ENCODE measurements around the gene VWA2. TPM values are rescaled to one million over a fixed set of nuclear protein-coding genes. Genes with fewer than 3 reads are reported as not detected.

The VWA2 gene
- polyA plus RNA-seq, 2 of the 4 experiments (the other 2 are of a cell fraction) = not detected

DNA sequence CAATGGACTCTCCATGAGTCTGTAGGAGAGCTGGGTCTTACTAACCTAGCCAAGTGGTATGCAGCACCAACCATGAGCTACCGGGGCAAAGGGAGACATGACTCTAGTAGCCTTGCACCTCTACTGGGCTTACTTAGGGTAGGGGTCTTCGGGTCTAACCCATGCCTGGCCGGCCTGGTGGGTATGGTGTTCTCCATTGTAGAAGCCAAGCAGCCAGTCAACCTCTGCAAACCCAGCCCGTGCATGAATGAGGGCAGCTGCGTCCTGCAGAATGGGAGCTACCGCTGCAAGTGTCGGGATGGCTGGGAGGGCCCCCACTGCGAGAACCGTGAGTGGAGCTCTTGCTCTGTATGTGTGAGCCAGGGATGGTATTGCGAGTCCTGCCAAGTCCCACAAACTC lies 51.0 kb downstream of the VWA2 start:
- no peak overlapping the region for H3K4me2 ChIP-seq
- ChIA-PET CTCF (interaction anchor here (0.8 to 5.8 kb wide), 6 partner anchors 9 to 20 kb away, joined by 3 to 31 read pairs (median 5); no protein-coding TSS in a partner anchor), POLR2A (no interaction called here)
- H3K4me1 ChIP-seq = no peaks in the 10 kb centered on the region
- 85% methylated on average over 8 of the region's 10 CpGs for WGBS (ENCODE audit: missing lambda C conversion rate)
- ATAC-seq = no peak
- H3K9me3 ChIP-seq = no peaks in the 10 kb centered on the region; the same call in 2 of the 3 replicates
- no peak overlapping the region for H3K27ac ChIP-seq
- FAIRE-seq = no peak
- no peak overlapping the region for H3K4me3 ChIP-seq
- no peak for DNase-seq (ENCODE audit: low read depth in 1 of 2, low spot score in 1 of 2)
- TF ChIP-seq POLR2A (IDR thresholded peaks at IDR 0.05; ENCODE audit: low read length) (no peak), NFE2L2 (conservative IDR thresholded peaks at IDR 0.05; ENCODE audit: low read length) (no peak)

DNA sequence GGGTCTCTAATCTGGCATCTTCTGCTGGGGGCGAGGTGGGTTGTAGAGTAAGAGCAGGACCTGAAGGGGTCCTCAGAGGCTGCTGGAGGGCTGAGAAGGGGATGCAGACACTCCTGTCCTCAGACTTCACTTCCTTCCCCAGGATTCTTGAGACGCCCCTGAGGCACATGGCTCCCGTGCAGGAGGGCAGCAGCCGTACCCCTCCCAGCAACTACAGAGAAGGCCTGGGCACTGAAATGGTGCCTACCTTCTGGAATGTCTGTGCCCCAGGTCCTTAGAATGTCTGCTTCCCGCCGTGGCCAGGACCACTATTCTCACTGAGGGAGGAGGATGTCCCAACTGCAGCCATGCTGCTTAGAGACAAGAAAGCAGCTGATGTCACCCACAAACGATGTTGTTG lies 52.0 kb downstream of the VWA2 start:
- DNase-seq (ENCODE audit: low read depth in 1 of 2, low spot score in 1 of 2) = no peak
- 84% methylated on average over 7 of the region's 7 CpGs for WGBS (ENCODE audit: missing lambda C conversion rate)
- POLR2A ChIA-PET = no interaction called here
- FAIRE-seq = no peak
- no peak overlapping the region for H3K27ac ChIP-seq
- no peak for ATAC-seq
- no peak overlapping the region for H3K4me3 ChIP-seq
- CTCF ChIA-PET = interaction anchor here (1.0 to 5.8 kb wide), 5 partner anchors 10 to 530 kb away, joined by 3 to 31 read pairs (median 3); partner anchors contain the start of gene FHIP2A
- TF ChIP-seq TP53 (CRISPR knock-in tag; IDR thresholded peaks at IDR 0.05) = no peak
- no peak for TF ChIP-seq CEBPB (IDR thresholded peaks at IDR 0.05)
- no peak for TF ChIP-seq NR3C1 (IDR thresholded peaks at IDR 0.05)
- TF ChIP-seq SMC3 (IDR thresholded peaks at IDR 0.05) = no peak
- TF ChIP-seq NFE2L2 (conservative IDR thresholded peaks at IDR 0.05; ENCODE audit: low read length) = no peak
- TF ChIP-seq, protein P1, sequence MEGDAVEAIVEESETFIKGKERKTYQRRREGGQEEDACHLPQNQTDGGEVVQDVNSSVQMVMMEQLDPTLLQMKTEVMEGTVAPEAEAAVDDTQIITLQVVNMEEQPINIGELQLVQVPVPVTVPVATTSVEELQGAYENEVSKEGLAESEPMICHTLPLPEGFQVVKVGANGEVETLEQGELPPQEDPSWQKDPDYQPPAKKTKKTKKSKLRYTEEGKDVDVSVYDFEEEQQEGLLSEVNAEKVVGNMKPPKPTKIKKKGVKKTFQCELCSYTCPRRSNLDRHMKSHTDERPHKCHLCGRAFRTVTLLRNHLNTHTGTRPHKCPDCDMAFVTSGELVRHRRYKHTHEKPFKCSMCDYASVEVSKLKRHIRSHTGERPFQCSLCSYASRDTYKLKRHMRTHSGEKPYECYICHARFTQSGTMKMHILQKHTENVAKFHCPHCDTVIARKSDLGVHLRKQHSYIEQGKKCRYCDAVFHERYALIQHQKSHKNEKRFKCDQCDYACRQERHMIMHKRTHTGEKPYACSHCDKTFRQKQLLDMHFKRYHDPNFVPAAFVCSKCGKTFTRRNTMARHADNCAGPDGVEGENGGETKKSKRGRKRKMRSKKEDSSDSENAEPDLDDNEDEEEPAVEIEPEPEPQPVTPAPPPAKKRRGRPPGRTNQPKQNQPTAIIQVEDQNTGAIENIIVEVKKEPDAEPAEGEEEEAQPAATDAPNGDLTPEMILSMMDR (IDR thresholded peaks at IDR 0.05) = no peak
- TF ChIP-seq, protein P2, sequence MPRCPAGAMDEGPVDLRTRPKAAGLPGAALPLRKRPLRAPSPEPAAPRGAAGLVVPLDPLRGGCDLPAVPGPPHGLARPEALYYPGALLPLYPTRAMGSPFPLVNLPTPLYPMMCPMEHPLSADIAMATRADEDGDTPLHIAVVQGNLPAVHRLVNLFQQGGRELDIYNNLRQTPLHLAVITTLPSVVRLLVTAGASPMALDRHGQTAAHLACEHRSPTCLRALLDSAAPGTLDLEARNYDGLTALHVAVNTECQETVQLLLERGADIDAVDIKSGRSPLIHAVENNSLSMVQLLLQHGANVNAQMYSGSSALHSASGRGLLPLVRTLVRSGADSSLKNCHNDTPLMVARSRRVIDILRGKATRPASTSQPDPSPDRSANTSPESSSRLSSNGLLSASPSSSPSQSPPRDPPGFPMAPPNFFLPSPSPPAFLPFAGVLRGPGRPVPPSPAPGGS (IDR thresholded peaks at IDR 0.05) = no peak
- H3K4me2 ChIP-seq = no peak overlapping the region
- no peaks in the 10 kb centered on the region for H3K4me1 ChIP-seq
- peaks cover 8% of the 10 kb centered on the region for H3K9me3 ChIP-seq

DNA sequence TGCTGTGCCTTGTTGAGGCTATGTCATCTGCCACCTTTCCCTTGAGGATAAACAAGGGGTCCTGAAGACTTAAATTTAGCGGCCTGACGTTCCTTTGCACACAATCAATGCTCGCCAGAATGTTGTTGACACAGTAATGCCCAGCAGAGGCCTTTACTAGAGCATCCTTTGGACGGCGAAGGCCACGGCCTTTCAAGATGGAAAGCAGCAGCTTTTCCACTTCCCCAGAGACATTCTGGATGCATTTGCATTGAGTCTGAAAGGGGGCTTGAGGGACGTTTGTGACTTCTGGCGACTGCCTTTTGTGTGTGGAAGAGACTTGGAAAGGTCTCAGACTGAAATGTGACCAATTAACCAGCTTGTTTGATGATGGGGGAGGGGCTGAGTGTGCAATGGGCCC lies 52.5 kb downstream of the VWA2 start:
- POLR2A ChIA-PET = no interaction called here
- TF ChIP-seq SREBF2 (IDR thresholded peaks at IDR 0.05) (no peak), JUN (IDR thresholded peaks at IDR 0.05) (no peak), CHD2 (IDR thresholded peaks at IDR 0.05; ENCODE audit: low read length, partially characterized antibody) (no peak), POLR2A (IDR thresholded peaks at IDR 0.05; ENCODE audit: low read length) (no peak), TP53 (CRISPR knock-in tag; IDR thresholded peaks at IDR 0.05) (no peak)
- WGBS (ENCODE audit: missing lambda C conversion rate) = 85% methylated on average over 8 of the region's 8 CpGs
- DNase-seq (ENCODE audit: low read depth in 1 of 2, low spot score in 1 of 2) = no peak
- H3K27ac ChIP-seq = no peak overlapping the region
- no peak overlapping the region for H3K4me3 ChIP-seq
- H3K4me1 ChIP-seq = no peaks in the 10 kb centered on the region
- no peak for FAIRE-seq
- H3K4me2 ChIP-seq = no peak overlapping the region
- CTCF ChIA-PET = interaction anchor here (1.0 to 5.8 kb wide), 4 partner anchors 12 to 530 kb away, joined by 3 to 31 read pairs (median 3); partner anchors contain the start of gene FHIP2A
- ATAC-seq = no peak
- peaks cover 12% of the 10 kb centered on the region for H3K9me3 ChIP-seq

DNA sequence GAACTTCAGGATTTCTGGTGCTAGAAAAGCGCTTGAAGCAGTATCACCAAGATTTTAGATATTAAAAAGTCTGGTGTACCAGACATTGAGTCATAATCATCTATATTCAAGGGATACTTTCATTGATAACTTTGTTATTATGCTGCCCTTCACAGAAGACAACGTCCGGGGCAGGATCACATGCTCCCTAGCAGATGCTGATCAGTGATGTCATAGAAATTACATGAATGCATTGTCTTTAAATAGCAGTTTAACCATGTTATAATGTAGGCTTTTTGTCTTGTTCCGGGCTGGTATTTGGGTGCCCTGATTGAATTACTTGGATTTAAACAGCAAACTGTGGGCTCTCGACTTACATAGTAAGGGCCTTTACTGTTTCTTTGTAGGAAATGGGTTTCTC lies 54.0 kb downstream of the VWA2 start:
- Histone ChIP-seq H3K4me1 (no peaks in the 10 kb centered on the region), H3K9me3 (peaks cover 16% of the 10 kb centered on the region), H3K27ac (no peak overlapping the region), H3K4me2 (no peak overlapping the region), H3K4me3 (no peak overlapping the region)
- WGBS (ENCODE audit: missing lambda C conversion rate) = 90% methylated on average over 5 of the region's 5 CpGs
- no peak for TF ChIP-seq FOSL2 (IDR thresholded peaks at IDR 0.05)
- no peak for TF ChIP-seq FOSL2 (CRISPR knock-in tag; IDR thresholded peaks at IDR 0.05)
- no peak for TF ChIP-seq JUN (IDR thresholded peaks at IDR 0.05)
- TF ChIP-seq MAZ (IDR thresholded peaks at IDR 0.05; ENCODE audit: borderline replicate concordance, low read depth, low read length) = no peak
- TF ChIP-seq SMC3 (IDR thresholded peaks at IDR 0.05) = no peak
- TF ChIP-seq, protein P3, sequence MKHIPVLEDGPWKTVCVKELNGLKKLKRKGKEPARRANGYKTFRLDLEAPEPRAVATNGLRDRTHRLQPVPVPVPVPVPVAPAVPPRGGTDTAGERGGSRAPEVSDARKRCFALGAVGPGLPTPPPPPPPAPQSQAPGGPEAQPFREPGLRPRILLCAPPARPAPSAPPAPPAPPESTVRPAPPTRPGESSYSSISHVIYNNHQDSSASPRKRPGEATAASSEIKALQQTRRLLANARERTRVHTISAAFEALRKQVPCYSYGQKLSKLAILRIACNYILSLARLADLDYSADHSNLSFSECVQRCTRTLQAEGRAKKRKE (CRISPR knock-in tag; IDR thresholded peaks at IDR 0.05; ENCODE audit: low read depth) = no peak
- TF ChIP-seq CHD4 (IDR thresholded peaks at IDR 0.05; ENCODE audit: borderline replicate concordance) = no peak
- no peak for TF ChIP-seq HDAC2 (IDR thresholded peaks at IDR 0.05)
- TF ChIP-seq, protein P4, sequence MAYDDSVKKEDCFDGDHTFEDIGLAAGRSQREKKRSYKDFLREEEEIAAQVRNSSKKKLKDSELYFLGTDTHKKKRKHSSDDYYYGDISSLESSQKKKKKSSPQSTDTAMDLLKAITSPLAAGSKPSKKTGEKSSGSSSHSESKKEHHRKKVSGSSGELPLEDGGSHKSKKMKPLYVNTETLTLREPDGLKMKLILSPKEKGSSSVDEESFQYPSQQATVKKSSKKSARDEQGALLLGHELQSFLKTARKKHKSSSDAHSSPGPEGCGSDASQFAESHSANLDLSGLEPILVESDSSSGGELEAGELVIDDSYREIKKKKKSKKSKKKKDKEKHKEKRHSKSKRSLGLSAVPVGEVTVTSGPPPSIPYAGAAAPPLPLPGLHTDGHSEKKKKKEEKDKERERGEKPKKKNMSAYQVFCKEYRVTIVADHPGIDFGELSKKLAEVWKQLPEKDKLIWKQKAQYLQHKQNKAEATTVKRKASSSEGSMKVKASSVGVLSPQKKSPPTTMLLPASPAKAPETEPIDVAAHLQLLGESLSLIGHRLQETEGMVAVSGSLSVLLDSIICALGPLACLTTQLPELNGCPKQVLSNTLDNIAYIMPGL (CRISPR knock-in tag; IDR thresholded peaks at IDR 0.05; ENCODE audit: borderline replicate concordance) = no peak
- no peak for TF ChIP-seq CBX8 (IDR thresholded peaks at IDR 0.05)
- no peak for TF ChIP-seq TP53 (CRISPR knock-in tag; IDR thresholded peaks at IDR 0.05)
- no peak for TF ChIP-seq CBX2 (IDR thresholded peaks at IDR 0.05; ENCODE audit: borderline replicate concordance, low read depth)
- POLR2A ChIA-PET = no interaction called here
- no peak for DNase-seq (ENCODE audit: low read depth in 1 of 2, low spot score in 1 of 2)
- no peak for ATAC-seq
- no peak for FAIRE-seq
- CTCF ChIA-PET = interaction anchor here (5.8 kb wide), 1 partner anchor 11 kb away, joined by 31 read pairs; no protein-coding TSS in a partner anchor

All from A549 (cell line).